Esophagus squamous epithelium (tissue), 5 donors: Measurements from ENCODE around the gene DAB1. TPM values are rescaled to one million over a fixed set of nuclear protein-coding genes. Genes with fewer than 3 reads are reported as not detected.

Experiments used
- DNase-seq: peaks from one replicate; lab custom pipeline; 2025; lab: John Stamatoyannopoulos, UW
- H3K27ac ChIP-seq, 4 donors: fragments of 200-600 bp; sonication (generic); one replicate each; pipeline ENCODE4 v1.5.1; 2016 to 2019; ENCODE audit warnings: mild to moderate bottlenecking in 1 of 4
- H3K27me3 ChIP-seq, 4 donors: fragments of 200-600 bp; sonication (generic); 1 replicate in 3 of 4; 2 replicates in 1 of 4; pipeline versions ENCODE4 v1.5.1 to v1.6.0; 2017 to 2021; ENCODE audit warnings: antibody characterized with exemption in 1 of 4
- H3K36me3 ChIP-seq, 3 donors: fragments of 200-600 bp; sonication (generic); one replicate each; pipeline ENCODE4 v1.5.1; 2016 to 2019
- H3K4me1 ChIP-seq, 3 donors: fragments of 200-600 bp; sonication (generic); one replicate each; pipeline ENCODE4 v1.5.1; 2017 to 2019
- H3K4me3 ChIP-seq, 4 donors: fragments of 200-600 bp; sonication (generic); 1 replicate in 3 of 4; 2 replicates in 1 of 4; pipeline ENCODE4 v1.5.1; 2016 to 2019; ENCODE audit warnings: mild to moderate bottlenecking in 2 of 4, moderate library complexity in 1 of 4
- H3K9me3 ChIP-seq, 3 donors: fragments of 200-600 bp; sonication (generic); one replicate each; pipeline ENCODE4 v1.5.1; 2016 to 2019
- CTCF ChIP-seq, 6 experiments: fragments of 450-650 bp in 4 of 6; fragments of 200-600 bp in 2 of 6; sonication (generic) in 2 of 6; IDR thresholded peaks; one replicate each; pipeline ENCODE4 v1.5.1; 2016 to 2019; ENCODE audit warnings: antibody characterized with exemption in 6 of 6, mild to moderate bottlenecking in 4 of 6, moderate library complexity in 4 of 6
- POLR2A ChIP-seq, 4 donors: fragments of 450-650 bp; IDR thresholded peaks; one replicate each; pipeline ENCODE4 v1.6.1; 2017; ENCODE audit warnings: antibody characterized with exemption in 4 of 4, mild to moderate bottlenecking in 4 of 4, moderate library complexity in 3 of 4
- WGBS, 2 donors: methylation state at CpG; one replicate each; pipeline ENCODE4 v1.1.5; 2018; 5-methylcytosine and 5-hydroxymethylcytosine counted together
- intact Hi-C: fragments of 100-400 bp; cut with DNase I; formaldehyde crosslinking; loops from one replicate; pipeline ENCODE4 v1.15.0; 2022
- total RNA-seq, 4 donors: library from RNA; depleted of rRNA; stranded (reverse); fragments of >200 nt; gene quantifications; one replicate each; pipeline ENCODE4 v1.1.0, GENCODE V29; 2016
- donor health status: DM: yes; HTN: yes; CAD: no.

The DAB1 gene
- total RNA-seq, 4 donors from 2014 or later = under 0.01 TPM; not detected in 3

DNA sequence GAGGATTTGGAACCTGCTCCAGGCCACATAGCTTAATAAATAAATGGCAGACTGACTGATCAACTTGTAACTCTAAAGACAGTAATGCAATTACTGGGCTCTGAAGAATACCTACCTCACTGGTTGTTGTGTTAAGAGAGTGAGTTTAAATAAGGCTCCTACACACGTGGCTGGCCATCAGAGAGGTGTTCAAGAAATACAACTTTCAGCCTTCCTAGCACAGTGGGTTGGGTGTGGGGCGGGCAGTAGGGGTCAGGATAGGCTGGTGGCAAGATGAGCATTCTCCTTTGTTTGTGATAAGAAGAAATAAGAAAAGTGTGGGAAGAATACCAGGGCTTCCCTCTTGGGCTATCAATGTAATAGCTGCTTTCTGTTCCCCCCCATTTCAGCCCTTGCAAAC lies 151.3 kb downstream of the DAB1 start:
- 70 to 87% methylated on average over 2 of the region's 2 CpGs for WGBS, 2 donors
- H3K27ac ChIP-seq = no peak overlapping the region
- H3K4me3 ChIP-seq = no peak overlapping the region
- TF ChIP-seq CTCF (IDR thresholded peaks at IDR 0.05) (no peak), POLR2A (IDR thresholded peaks at IDR 0.05) (no peak)
- H3K9me3 ChIP-seq = no peaks in the 10 kb centered on the region
- peaks cover 0 to 48% (median 11%) of the 10 kb centered on the region in 3 donors for H3K4me1 ChIP-seq
- no peaks in the 10 kb centered on the region for H3K36me3 ChIP-seq
- intact Hi-C loops = no loop called here
- peaks cover 0 to 9% (median 0%) of the 10 kb centered on the region in 4 donors for H3K27me3 ChIP-seq
- no peak for DNase-seq

- DNase-seq = no peak
- Histone ChIP-seq H3K4me1 (peaks cover 0 to 44% (median 11%) of the 10 kb centered on the region in 3 donors), H3K4me3 (no peak overlapping the region), H3K36me3 (no peaks in the 10 kb centered on the region), H3K27me3 (peaks cover 0 to 9% (median 0%) of the 10 kb centered on the region in 4 donors), H3K27ac (no peak overlapping the region), H3K9me3 (no peaks in the 10 kb centered on the region)
- intact Hi-C loops = no loop called here
- WGBS, 2 donors = 81 to 86% methylated on average over 2 of the region's 2 CpGs
- no peak for TF ChIP-seq POLR2A (IDR thresholded peaks at IDR 0.05)
- no peak for TF ChIP-seq CTCF (IDR thresholded peaks at IDR 0.05)
These were observed 151.7 kb downstream of the DAB1 start for GRCh38 chr1:57272150-57272549.

DNA sequence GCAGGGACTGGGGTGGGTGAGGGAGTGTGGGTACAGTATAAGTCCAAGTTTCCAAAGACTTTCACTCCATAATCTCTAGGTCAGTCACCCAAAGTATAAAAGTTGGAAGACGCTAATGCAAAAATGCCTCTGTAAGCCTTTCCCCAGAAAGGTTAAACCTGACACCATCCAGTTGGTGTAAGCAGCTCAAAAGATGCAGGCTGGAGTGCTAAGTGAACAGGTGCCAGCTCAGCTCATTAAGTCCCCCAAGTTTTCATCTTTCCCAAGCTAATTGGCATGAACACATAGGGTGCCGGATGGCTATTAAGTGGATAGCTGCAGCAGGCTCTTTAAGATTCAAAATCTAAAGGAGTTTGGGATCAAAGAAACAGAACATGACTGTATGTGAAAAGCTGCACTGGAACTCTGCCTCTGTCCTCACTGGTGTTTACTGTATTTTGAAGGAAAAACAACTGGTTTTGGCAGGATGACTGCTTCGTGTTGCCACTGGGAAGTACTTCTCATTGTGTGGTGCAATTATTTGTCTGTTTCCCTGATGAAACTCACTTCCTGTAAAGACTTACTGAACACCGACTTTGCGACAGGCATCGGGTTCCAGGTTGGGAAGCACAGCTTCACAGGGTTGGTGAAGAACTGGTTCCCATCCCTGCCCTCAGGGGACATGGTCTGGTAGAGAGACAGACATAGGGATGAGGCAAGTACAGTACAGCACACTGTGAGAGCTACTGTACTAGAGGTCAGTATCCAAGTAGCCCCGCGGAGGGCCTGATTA lies 152.7 kb downstream of the DAB1 start:
- H3K4me3 ChIP-seq = no peak overlapping the region
- no peak for DNase-seq
- intact Hi-C loops = no loop called here
- no peak overlapping the region for H3K27ac ChIP-seq
- H3K9me3 ChIP-seq = no peaks in the 10 kb centered on the region
- no peaks in the 10 kb centered on the region for H3K36me3 ChIP-seq
- peaks cover 0 to 44% (median 11%) of the 10 kb centered on the region in 3 donors for H3K4me1 ChIP-seq
- TF ChIP-seq CTCF (IDR thresholded peaks at IDR 0.05) (no peak), POLR2A (IDR thresholded peaks at IDR 0.05) (no peak)
- peaks cover 0 to 9% (median 0%) of the 10 kb centered on the region in 4 donors for H3K27me3 ChIP-seq
- WGBS, 2 donors = 67 to 76% methylated on average over 7 to 8 of the region's 8 CpGs

GRCh38 chr1:57269630-57270225 lies 154.1 kb downstream of the DAB1 start:
- peaks cover 0 to 9% (median 0%) of the 10 kb centered on the region in 4 donors for H3K27me3 ChIP-seq
- no peaks in the 10 kb centered on the region for H3K36me3 ChIP-seq
- intact Hi-C loops = no loop called here
- no peak overlapping the region for H3K4me3 ChIP-seq
- H3K4me1 ChIP-seq = peaks cover 0 to 44% (median 11%) of the 10 kb centered on the region in 3 donors
- H3K9me3 ChIP-seq = no peaks in the 10 kb centered on the region
- DNase-seq = no peak
- TF ChIP-seq CTCF (IDR thresholded peaks at IDR 0.05) (no peak), POLR2A (IDR thresholded peaks at IDR 0.05) (no peak)
- 37% methylated on average over 8 to 10 of the region's 10 CpGs for WGBS, 2 donors
- peak overlapping the region in 2 of 4 donors; percentile 28 to 61 for H3K27ac ChIP-seq

DNA sequence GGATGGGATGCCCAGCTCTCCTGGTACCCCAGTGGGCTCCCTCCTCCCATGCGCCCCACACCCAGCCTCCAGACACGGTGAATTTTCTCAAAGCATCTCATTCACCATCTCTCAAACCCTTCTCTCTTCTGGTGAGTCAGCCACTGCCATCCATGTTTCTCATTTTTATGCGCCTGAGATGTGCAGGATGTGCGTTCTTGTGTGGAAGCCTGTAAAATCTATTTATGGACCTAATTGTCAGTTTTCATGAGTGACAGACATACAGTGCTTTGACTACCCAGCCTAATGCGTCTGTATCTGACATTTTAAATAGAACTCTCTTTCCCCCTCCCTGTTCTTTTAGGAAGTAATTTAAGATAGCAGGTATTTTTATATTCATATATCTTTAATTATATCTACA lies 158.8 kb downstream of the DAB1 start:
- no peaks in the 10 kb centered on the region for H3K36me3 ChIP-seq
- intact Hi-C loops = no loop called here
- 67 to 72% methylated on average over 5 of the region's 5 CpGs for WGBS, 2 donors
- H3K9me3 ChIP-seq = no peaks in the 10 kb centered on the region
- H3K4me3 ChIP-seq = no peak overlapping the region
- peaks cover 0 to 25% (median 11%) of the 10 kb centered on the region in 3 donors for H3K4me1 ChIP-seq
- H3K27ac ChIP-seq = no peak overlapping the region
- TF ChIP-seq POLR2A (IDR thresholded peaks at IDR 0.05) (no peak), CTCF (IDR thresholded peaks at IDR 0.05) (no peak)
- no peak for DNase-seq
- peaks cover 0 to 9% (median 0%) of the 10 kb centered on the region in 4 donors for H3K27me3 ChIP-seq
